Right lobe of liver (tissue), 6 donors: ENCODE results near the gene PDZD2. TPM values are rescaled to one million over a fixed set of nuclear protein-coding genes. Genes with fewer than 3 reads are reported as not detected.

ENCODE experiments used
- ATAC-seq, 4 donors: fragments of 200-7000 bp; cut with Tn5 transposase; one replicate each; pipeline ENCODE4 v1.9.1; 2020; ENCODE audit warnings: mild to moderate bottlenecking in 4 of 4, moderate library complexity in 4 of 4
- DNase-seq, 3 donors: peaks; one replicate each; pipeline ENCODE4 v3.0.0-alpha.2; 2020
- H3K27ac ChIP-seq, 3 donors: fragments of 200-600 bp; one replicate each; pipeline ENCODE4 v1.8.0; 2022
- H3K27me3 ChIP-seq, 2 donors: fragments of 200-600 bp; one replicate each; pipeline ENCODE4 v1.8.0; 2022
- H3K36me3 ChIP-seq, 4 donors: fragments of 200-600 bp; sonication (generic) in 1 of 4; one replicate each; pipeline versions ENCODE4 v1.5.1 to v1.8.0; 2017 to 2022; ENCODE audit warnings: control low read depth in 1 of 4
- H3K4me1 ChIP-seq, 4 donors: fragments of 200-600 bp; sonication (generic) in 1 of 4; one replicate each; pipeline versions ENCODE4 v1.5.1 to v1.8.0; 2017 to 2022; ENCODE audit warnings: control low read depth in 1 of 4
- H3K4me3 ChIP-seq, 3 donors: fragments of 200-600 bp; one replicate each; pipeline ENCODE4 v1.8.0; 2022
- H3K9me3 ChIP-seq, 4 donors: fragments of 200-600 bp; sonication (generic) in 1 of 4; one replicate each; pipeline versions ENCODE4 v1.5.1 to v1.8.0; 2017 to 2022; ENCODE audit warnings: control low read depth in 1 of 4
- POLR2A ChIP-seq: fragments of 450-650 bp; IDR thresholded peaks from one replicate; pipeline ENCODE4 v1.6.1; 2017; ENCODE audit warnings: antibody characterized with exemption, mild to moderate bottlenecking
- WGBS: methylation state at CpG from one replicate; pipeline ENCODE4 v1.1.6; 2018; ENCODE audit warnings: low coverage, low lambda C conversion rate; ENCODE audit not compliant: insufficient coverage; ENCODE audit errors: missing lambda C conversion rate; 5-methylcytosine and 5-hydroxymethylcytosine counted together
- intact Hi-C, 2 donors: fragments of 100-400 bp; cut with DNase I; formaldehyde crosslinking; loops; one replicate each; pipeline versions ENCODE4 v1.11.2 to v1.14.1; 2022
- total RNA-seq, 6 experiments: library from RNA; depleted of rRNA in 2 of 6; stranded (reverse); fragments of >200 nt in 2 of 6; fragmentation: NEBNext Ultra II Directional in 3 of 6; extraction: Animal tissue kit (Norgen Biotek cat#: 25700) in 3 of 6; gene quantifications; one replicate each; pipeline versions ENCODE4 v1.1.0 to v1.2.4, GENCODE V29; 2016 to 2023
- TF ChIP-seq, protein P1 (sequence below), 4 donors: fragments of 200-600 bp in 3 of 4; fragments of 450-650 bp in 1 of 4; IDR thresholded peaks; one replicate each; pipeline versions ENCODE4 v1.5.1 to v1.8.0; 2016 to 2022; ENCODE audit warnings: antibody characterized with exemption in 4 of 4, mild to moderate bottlenecking in 2 of 4
- donor health status: DM: no; HTN: yes; CAD: no.
- donor health status: DM: no; HTN: no; CAD: no.
- donor health status: DM: no; HTN: no; CAD: no.
- donor health status: DM: no; HTN: yes; CAD: no.
- donor health status: DM: no; HTN: yes; CAD: no.

Gene PDZD2
- total RNA-seq, 6 experiments from 2014 or later = 0.43 to 1.9 (median 0.88) TPM

DNA sequence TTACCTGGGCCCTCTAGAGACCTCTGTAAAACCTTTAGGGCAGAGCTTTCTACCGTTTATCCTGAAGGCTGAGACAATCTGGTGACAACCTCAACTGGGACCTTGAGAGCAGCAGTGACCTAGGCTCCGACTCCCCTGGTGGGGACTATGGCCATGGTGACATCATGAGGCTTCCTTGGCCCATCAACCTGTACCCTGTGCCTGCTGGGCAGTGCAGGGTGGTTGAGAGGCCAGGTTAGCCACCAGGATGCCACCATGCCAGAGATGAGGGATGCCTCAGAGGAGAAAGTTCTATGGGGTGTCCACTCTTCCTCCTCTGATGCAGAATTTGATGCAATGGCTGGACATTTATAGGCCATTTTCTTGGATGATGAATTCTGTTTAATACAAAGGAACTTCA lies 194.8 kb downstream of the PDZD2 start:
- no peaks in the 10 kb centered on the region for H3K36me3 ChIP-seq
- H3K4me1 ChIP-seq = no peaks in the 10 kb centered on the region
- TF ChIP-seq, protein P1, sequence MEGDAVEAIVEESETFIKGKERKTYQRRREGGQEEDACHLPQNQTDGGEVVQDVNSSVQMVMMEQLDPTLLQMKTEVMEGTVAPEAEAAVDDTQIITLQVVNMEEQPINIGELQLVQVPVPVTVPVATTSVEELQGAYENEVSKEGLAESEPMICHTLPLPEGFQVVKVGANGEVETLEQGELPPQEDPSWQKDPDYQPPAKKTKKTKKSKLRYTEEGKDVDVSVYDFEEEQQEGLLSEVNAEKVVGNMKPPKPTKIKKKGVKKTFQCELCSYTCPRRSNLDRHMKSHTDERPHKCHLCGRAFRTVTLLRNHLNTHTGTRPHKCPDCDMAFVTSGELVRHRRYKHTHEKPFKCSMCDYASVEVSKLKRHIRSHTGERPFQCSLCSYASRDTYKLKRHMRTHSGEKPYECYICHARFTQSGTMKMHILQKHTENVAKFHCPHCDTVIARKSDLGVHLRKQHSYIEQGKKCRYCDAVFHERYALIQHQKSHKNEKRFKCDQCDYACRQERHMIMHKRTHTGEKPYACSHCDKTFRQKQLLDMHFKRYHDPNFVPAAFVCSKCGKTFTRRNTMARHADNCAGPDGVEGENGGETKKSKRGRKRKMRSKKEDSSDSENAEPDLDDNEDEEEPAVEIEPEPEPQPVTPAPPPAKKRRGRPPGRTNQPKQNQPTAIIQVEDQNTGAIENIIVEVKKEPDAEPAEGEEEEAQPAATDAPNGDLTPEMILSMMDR (IDR thresholded peaks at IDR 0.05) = no peak
- TF ChIP-seq POLR2A = no peak
- H3K4me3 ChIP-seq = no peak overlapping the region
- WGBS = 57% methylated on average over 1 of the region's 2 CpGs
- DNase-seq (no peak), ATAC-seq (no peak)
- no peak overlapping the region for H3K27ac ChIP-seq
- H3K9me3 ChIP-seq = no peaks in the 10 kb centered on the region
- intact Hi-C loops = no loop called here
- no peaks in the 10 kb centered on the region for H3K27me3 ChIP-seq

DNA sequence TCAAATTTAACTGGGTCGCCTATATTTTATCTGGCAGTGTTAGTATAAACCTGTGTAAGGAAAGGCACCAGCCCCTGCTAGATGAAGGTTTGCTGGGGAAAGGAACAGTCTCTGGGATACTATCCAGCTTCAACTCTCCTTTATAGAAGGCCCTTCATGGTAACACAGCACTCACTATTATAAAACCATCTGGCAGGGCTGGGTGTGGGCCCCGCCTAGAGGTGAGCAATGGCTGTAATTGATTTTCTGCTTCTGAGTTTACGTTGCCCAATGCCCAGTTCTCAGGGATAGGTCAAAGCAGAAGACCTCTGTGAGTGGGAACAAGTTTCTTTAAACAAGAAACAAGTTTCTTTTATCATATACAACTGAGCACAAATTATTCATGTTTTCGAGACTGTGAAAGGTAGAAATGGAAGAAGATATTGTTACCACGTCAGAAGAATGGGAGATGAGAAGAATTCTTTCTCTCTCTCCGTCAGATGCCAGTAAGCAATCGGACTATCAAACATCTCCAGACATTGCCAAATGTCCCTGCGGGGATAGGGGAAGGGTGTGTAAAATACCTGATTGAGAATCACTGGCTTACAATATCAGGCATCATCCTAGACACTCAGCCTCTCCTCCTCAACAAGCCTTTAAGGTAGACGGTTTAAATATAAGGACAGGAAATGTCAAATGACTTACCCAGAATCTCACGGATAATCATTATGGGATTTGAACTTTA lies 205.9 kb downstream of the PDZD2 start:
- H3K9me3 ChIP-seq = no peaks in the 10 kb centered on the region
- WGBS = 46% methylated on average over 10 of the region's 10 CpGs

DNA sequence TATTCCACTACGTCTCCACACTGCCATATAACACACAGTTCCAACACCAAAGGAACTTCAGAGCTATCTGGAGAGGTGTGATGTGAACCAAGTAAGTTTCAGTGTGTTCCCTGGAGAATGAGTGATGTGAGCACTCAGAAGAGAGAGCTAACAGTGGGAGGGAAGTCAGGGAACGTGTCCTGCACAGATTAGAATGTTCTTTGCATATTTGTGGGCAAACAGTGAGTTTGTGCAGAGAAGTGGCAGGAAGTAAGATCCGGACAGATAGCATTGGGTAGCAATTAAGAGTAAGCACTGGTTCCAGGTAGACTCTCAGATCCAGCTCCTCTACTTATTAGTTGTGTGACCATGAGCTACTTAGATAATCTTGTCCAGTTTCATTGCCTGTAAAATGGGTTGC lies 206.4 kb downstream of the PDZD2 start:
- no peak for TF ChIP-seq POLR2A
- TF ChIP-seq, protein P1 (IDR thresholded peaks at IDR 0.05) = no peak
- intact Hi-C loops = no loop called here

More for the DNA sequence above, 205.9 kb downstream of the PDZD2 start:
- H3K4me3 ChIP-seq = no peak overlapping the region
- no peaks in the 10 kb centered on the region for H3K4me1 ChIP-seq
- DNase-seq = no peak
- ATAC-seq = peak in 2 of 4 donors; percentile 23 to 48
- H3K36me3 ChIP-seq = no peaks in the 10 kb centered on the region
- intact Hi-C loops = no loop called here
- H3K27me3 ChIP-seq = no peaks in the 10 kb centered on the region
- H3K27ac ChIP-seq = no peak overlapping the region
- TF ChIP-seq POLR2A = no peak

DNA sequence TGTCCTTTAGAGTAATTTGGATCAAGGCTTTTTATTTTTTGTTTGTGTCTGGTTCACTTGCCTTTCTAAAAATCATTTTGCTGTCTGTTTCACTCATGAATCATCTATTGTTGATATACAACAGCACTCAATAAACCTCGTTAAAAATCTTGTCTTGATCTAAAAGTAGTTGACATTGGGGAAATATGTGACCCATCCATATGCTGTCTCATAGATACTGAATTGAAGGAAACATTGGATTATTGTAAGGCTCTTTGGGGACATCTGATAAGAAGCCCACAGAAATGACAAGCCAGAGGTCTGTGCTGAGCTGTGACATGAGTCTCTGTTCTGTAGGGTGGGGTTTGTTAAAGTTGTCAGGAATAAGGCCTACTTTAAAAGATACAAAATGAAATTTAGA lies 208.0 kb downstream of the PDZD2 start:
- H3K27me3 ChIP-seq = no peaks in the 10 kb centered on the region
- H3K27ac ChIP-seq = no peak overlapping the region
- intact Hi-C loops = no loop called here
- no peak for TF ChIP-seq POLR2A
- TF ChIP-seq, protein P1 (IDR thresholded peaks at IDR 0.05) = no peak
- H3K9me3 ChIP-seq = no peaks in the 10 kb centered on the region
- H3K36me3 ChIP-seq = no peaks in the 10 kb centered on the region
- H3K4me1 ChIP-seq = no peaks in the 10 kb centered on the region
- no peak for ATAC-seq
- 17% methylated on average over 1 of the region's 1 CpG for WGBS
- H3K4me3 ChIP-seq = no peak overlapping the region
- DNase-seq = no peak

More for the DNA sequence above, 206.4 kb downstream of the PDZD2 start:
- Histone ChIP-seq H3K9me3 (no peaks in the 10 kb centered on the region), H3K27ac (no peak overlapping the region), H3K27me3 (no peaks in the 10 kb centered on the region), H3K36me3 (no peaks in the 10 kb centered on the region), H3K4me3 (no peak overlapping the region), H3K4me1 (no peaks in the 10 kb centered on the region)
- 26% methylated on average over 3 of the region's 3 CpGs for WGBS
- ATAC-seq (no peak), DNase-seq (no peak)

DNA sequence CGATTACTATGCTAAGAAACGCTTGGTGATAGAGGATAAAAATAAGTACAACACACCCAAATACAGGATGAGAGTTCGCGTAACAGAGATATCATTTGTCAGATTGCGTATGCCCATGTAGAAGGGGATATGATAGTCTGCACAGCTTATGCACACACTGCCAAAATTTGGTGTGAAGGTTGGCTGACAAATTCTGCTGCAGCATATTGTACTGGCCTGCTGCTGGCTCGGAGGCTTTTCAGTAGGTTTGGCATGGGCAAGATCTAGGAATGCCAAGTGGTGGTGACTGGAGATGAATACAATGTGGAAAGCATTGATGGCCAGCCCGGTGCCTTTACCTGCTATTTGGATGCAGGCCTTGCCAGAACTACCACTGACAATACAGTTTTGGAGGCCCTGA lies 208.4 kb downstream of the PDZD2 start:
- DNase-seq (no peak), ATAC-seq (no peak)
- no peaks in the 10 kb centered on the region for H3K4me1 ChIP-seq
- no peaks in the 10 kb centered on the region for H3K27me3 ChIP-seq
- H3K4me3 ChIP-seq = no peak overlapping the region
- intact Hi-C loops = no loop called here
- H3K36me3 ChIP-seq = no peaks in the 10 kb centered on the region
- no peaks in the 10 kb centered on the region for H3K9me3 ChIP-seq
- 74% methylated on average over 5 of the region's 7 CpGs for WGBS
- H3K27ac ChIP-seq = no peak overlapping the region
- TF ChIP-seq, protein P1 (IDR thresholded peaks at IDR 0.05) = no peak
- no peak for TF ChIP-seq POLR2A
